Tibial nerve (tissue), 4 donors: ENCODE data around the gene DMKN. TPM values are rescaled to one million over a fixed set of nuclear protein-coding genes. Genes with fewer than 3 reads are reported as not detected.

ENCODE experiments used
- DNase-seq, 2 donors: peaks; one replicate each; pipeline ENCODE4 v3.0.0-alpha.2; 2019; ENCODE audit warnings: low spot score in 2 of 2
- H3K27ac ChIP-seq, 4 donors: fragments of 200-600 bp; sonication (generic) in 3 of 4; one replicate each; pipeline ENCODE4 v1.5.1; 2017 to 2019; ENCODE audit warnings: mild to moderate bottlenecking in 1 of 4
- H3K27me3 ChIP-seq, 2 donors: fragments of 200-600 bp; sonication (generic) in 1 of 2; one replicate each; pipeline versions ENCODE4 v1.5.1 to v1.6.0; 2017 to 2019
- H3K36me3 ChIP-seq, 3 donors: fragments of 200-600 bp; sonication (generic); one replicate each; pipeline ENCODE4 v1.5.1; 2018 to 2019
- H3K4me1 ChIP-seq, 4 donors: fragments of 200-600 bp; sonication (generic) in 3 of 4; one replicate each; pipeline ENCODE4 v1.5.1; 2017 to 2019
- H3K4me3 ChIP-seq, 4 donors: fragments of 200-600 bp; sonication (generic) in 3 of 4; one replicate each; pipeline ENCODE4 v1.5.1; 2017 to 2019; ENCODE audit warnings: mild to moderate bottlenecking in 1 of 4, moderate library complexity in 1 of 4
- H3K9me3 ChIP-seq, 4 donors: fragments of 200-600 bp; sonication (generic) in 3 of 4; one replicate each; pipeline ENCODE4 v1.5.1; 2017 to 2019
- CTCF ChIP-seq, 5 experiments: fragments of 200-600 bp in 3 of 5; fragments of 450-650 bp in 2 of 5; sonication (generic) in 3 of 5; IDR thresholded peaks; one replicate each; pipeline ENCODE4 v1.5.1; 2016 to 2019; ENCODE audit warnings: antibody characterized with exemption in 5 of 5, mild to moderate bottlenecking in 3 of 5, moderate library complexity in 2 of 5
- EP300 ChIP-seq, 2 donors: sonication (generic); formaldehyde crosslinking; IDR thresholded peaks; one replicate each; pipeline ENCODE4 v1.6.1; 2017; ENCODE audit warnings: antibody characterized with exemption in 2 of 2, mild to moderate bottlenecking in 1 of 2
- POLR2A ChIP-seq, 2 donors: fragments of 450-650 bp; IDR thresholded peaks; one replicate each; pipeline ENCODE4 v1.6.1; 2017; ENCODE audit warnings: antibody characterized with exemption in 2 of 2, mild to moderate bottlenecking in 2 of 2, moderate library complexity in 2 of 2
- WGBS, 2 donors: methylation state at CpG; one replicate each; pipeline ENCODE4 v1.1.5; 2018; 5-methylcytosine and 5-hydroxymethylcytosine counted together
- total RNA-seq, 4 donors: library from RNA; depleted of rRNA; stranded (reverse); fragments of >200 nt; gene quantifications; one replicate each; pipeline ENCODE4 v1.1.0, GENCODE V29; 2016

The DMKN gene
- total RNA-seq, 4 donors from 2014 or later: 8.2 to 33.5 (median 26.5) TPM

- no peak overlapping the region for H3K4me3 ChIP-seq
- no peak for DNase-seq
- no peaks in the 10 kb centered on the region for H3K36me3 ChIP-seq
- H3K4me1 ChIP-seq: no peaks in the 10 kb centered on the region
- no peaks in the 10 kb centered on the region for H3K9me3 ChIP-seq
- TF ChIP-seq CTCF (IDR thresholded peaks at IDR 0.05): no peak
- no peak for TF ChIP-seq EP300 (IDR thresholded peaks at IDR 0.05)
- no peak for TF ChIP-seq POLR2A (IDR thresholded peaks at IDR 0.05)
- WGBS, 2 donors: 60 to 73% methylated on average over 6 of the region's 6 CpGs
- peaks cover 0 to 12% of the 10 kb centered on the region in 2 donors for H3K27me3 ChIP-seq
- no peak overlapping the region for H3K27ac ChIP-seq
These were observed 4.9 kb upstream of the DMKN start for GRCh38 chr19:35518313-35518712.

- H3K36me3 ChIP-seq: no peaks in the 10 kb centered on the region
- no peak overlapping the region for H3K27ac ChIP-seq
These were observed 3.9 kb upstream of the DMKN start for GRCh38 chr19:35517342-35517741.

GRCh38 chr19:35516310-35516709, 2.9 kb upstream of the DMKN start:
- Histone ChIP-seq H3K27ac (no peak overlapping the region), H3K4me3 (no peak overlapping the region), H3K27me3 (peaks cover 0 to 29% of the 10 kb centered on the region in 2 donors), H3K4me1 (no peaks in the 10 kb centered on the region), H3K36me3 (no peaks in the 10 kb centered on the region), H3K9me3 (no peaks in the 10 kb centered on the region)
- no peak for TF ChIP-seq CTCF (IDR thresholded peaks at IDR 0.05)
- no peak for TF ChIP-seq POLR2A (IDR thresholded peaks at IDR 0.05)
- no peak for TF ChIP-seq EP300 (IDR thresholded peaks at IDR 0.05)
- WGBS, 2 donors: 86 to 90% methylated on average over 3 of the region's 3 CpGs
- DNase-seq: no peak

More at GRCh38 chr19:35517342-35517741, 3.9 kb upstream of the DMKN start:
- TF ChIP-seq POLR2A (IDR thresholded peaks at IDR 0.05): no peak
- TF ChIP-seq CTCF (IDR thresholded peaks at IDR 0.05): no peak
- no peak for TF ChIP-seq EP300 (IDR thresholded peaks at IDR 0.05)
- no peak for DNase-seq
- 68 to 79% methylated on average over 2 of the region's 2 CpGs for WGBS, 2 donors
- Histone ChIP-seq H3K27me3 (peaks cover 0 to 18% of the 10 kb centered on the region in 2 donors), H3K9me3 (no peaks in the 10 kb centered on the region), H3K4me3 (no peak overlapping the region), H3K4me1 (no peaks in the 10 kb centered on the region)

GRCh38 chr19:35514282-35514809, 897 bp upstream of the DMKN start:
- WGBS, 2 donors: 19 to 25% methylated on average over 7 to 16 of the region's 20 CpGs
- no peak for TF ChIP-seq EP300 (IDR thresholded peaks at IDR 0.05)
- TF ChIP-seq POLR2A (IDR thresholded peaks at IDR 0.05): no peak
- TF ChIP-seq CTCF (IDR thresholded peaks at IDR 0.05): no peak
- Histone ChIP-seq H3K4me1 (peaks cover 0 to 14% (median 2%) of the 10 kb centered on the region in 4 donors), H3K36me3 (no peaks in the 10 kb centered on the region), H3K27me3 (peaks cover 0 to 47% of the 10 kb centered on the region in 2 donors), H3K9me3 (no peaks in the 10 kb centered on the region), H3K27ac (no peak overlapping the region), H3K4me3 (no peak overlapping the region)
- no peak for DNase-seq

GRCh38 chr19:35512831-35513627, 420 bp downstream of the DMKN start:
- Histone ChIP-seq H3K9me3 (no peaks in the 10 kb centered on the region), H3K27ac (no peak overlapping the region)

More at GRCh38 chr19:35512831-35513627, 420 bp downstream of the DMKN start:
- DNase-seq: no peak
- Histone ChIP-seq H3K4me3 (no peak overlapping the region), H3K4me1 (peaks cover 0 to 18% (median 2%) of the 10 kb centered on the region in 4 donors), H3K27me3 (peaks cover 0 to 60% of the 10 kb centered on the region in 2 donors), H3K36me3 (no peaks in the 10 kb centered on the region)
- TF ChIP-seq POLR2A (IDR thresholded peaks at IDR 0.05) (no peak), CTCF (IDR thresholded peaks at IDR 0.05) (no peak), EP300 (IDR thresholded peaks at IDR 0.05) (no peak)
- WGBS, 2 donors: 64 to 67% methylated on average over 15 of the region's 15 CpGs
